ENCODE measurements around the gene FLNB.

DNA sequence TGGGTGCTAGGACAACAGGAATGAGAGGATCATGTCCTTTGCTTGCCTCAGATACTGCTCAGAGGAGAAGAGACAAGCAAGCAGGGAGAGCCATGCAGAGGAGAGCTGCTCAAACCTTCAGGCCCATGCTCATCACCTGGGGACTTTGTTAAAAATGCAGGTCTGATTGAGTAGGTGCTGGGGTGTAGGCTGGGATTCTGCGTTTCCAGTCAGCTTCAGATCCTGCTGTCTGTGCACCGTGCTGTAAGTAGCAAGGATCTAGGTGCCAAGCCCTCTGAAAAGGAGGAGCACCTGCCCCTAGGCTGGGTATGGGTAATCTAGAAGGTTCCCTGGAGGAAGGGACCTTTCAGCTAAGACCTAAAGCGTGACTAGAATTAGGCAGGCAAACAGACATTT is 7.3 kb downstream of the FLNB start:
- TF ChIP-seq, protein P1, sequence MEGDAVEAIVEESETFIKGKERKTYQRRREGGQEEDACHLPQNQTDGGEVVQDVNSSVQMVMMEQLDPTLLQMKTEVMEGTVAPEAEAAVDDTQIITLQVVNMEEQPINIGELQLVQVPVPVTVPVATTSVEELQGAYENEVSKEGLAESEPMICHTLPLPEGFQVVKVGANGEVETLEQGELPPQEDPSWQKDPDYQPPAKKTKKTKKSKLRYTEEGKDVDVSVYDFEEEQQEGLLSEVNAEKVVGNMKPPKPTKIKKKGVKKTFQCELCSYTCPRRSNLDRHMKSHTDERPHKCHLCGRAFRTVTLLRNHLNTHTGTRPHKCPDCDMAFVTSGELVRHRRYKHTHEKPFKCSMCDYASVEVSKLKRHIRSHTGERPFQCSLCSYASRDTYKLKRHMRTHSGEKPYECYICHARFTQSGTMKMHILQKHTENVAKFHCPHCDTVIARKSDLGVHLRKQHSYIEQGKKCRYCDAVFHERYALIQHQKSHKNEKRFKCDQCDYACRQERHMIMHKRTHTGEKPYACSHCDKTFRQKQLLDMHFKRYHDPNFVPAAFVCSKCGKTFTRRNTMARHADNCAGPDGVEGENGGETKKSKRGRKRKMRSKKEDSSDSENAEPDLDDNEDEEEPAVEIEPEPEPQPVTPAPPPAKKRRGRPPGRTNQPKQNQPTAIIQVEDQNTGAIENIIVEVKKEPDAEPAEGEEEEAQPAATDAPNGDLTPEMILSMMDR (IDR thresholded peaks at IDR 0.05), result no peak
- no peak for TF ChIP-seq POLR2A (IDR thresholded peaks at IDR 0.05; ENCODE audit: low read depth)
- no peak for TF ChIP-seq EP300 (IDR thresholded peaks at IDR 0.05)
- no peak for TF ChIP-seq POLR2AphosphoS5 (IDR thresholded peaks at IDR 0.05)

Measured in esophagus muscularis mucosa (tissue), 4 donors.